ENCODE results near the gene KRTAP4-12.

DNA sequence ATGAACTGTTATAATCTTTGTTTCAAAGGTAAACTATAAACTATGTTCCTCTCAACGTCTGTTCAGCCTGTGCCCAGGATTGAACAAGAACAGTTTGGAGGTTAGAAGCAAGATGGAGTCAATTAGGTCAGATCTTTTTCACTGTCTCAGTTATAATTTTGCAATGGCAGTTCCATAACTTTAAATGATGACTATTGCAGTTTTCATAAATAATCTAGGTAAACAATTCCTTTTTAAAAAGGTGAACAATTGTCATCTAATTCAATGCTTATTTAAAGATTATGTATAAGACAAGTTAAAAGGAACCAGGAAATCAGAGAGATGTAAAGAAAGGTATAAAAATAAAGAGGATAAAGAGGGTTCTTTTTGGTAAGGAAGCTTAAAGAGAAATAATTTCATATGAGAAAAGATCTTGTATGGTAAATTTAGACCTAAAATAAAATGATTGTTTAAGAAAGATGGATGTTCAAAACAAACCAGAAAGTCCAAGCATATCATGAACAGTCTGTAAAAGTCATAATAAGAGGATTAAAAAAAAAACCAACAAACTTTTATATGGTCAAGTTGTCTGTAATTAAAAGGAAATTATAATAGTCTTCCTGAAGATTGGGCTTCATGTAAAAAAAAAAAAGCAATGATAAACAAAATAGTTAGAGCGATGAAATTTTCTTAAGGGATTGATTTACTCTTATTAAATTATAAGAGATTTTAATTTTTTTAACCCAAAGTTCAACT, 12.7 kb downstream of the KRTAP4-12 start:
- TF ChIP-seq, protein P1, sequence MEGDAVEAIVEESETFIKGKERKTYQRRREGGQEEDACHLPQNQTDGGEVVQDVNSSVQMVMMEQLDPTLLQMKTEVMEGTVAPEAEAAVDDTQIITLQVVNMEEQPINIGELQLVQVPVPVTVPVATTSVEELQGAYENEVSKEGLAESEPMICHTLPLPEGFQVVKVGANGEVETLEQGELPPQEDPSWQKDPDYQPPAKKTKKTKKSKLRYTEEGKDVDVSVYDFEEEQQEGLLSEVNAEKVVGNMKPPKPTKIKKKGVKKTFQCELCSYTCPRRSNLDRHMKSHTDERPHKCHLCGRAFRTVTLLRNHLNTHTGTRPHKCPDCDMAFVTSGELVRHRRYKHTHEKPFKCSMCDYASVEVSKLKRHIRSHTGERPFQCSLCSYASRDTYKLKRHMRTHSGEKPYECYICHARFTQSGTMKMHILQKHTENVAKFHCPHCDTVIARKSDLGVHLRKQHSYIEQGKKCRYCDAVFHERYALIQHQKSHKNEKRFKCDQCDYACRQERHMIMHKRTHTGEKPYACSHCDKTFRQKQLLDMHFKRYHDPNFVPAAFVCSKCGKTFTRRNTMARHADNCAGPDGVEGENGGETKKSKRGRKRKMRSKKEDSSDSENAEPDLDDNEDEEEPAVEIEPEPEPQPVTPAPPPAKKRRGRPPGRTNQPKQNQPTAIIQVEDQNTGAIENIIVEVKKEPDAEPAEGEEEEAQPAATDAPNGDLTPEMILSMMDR (IDR thresholded peaks at IDR 0.05): no peak
- TF ChIP-seq POLR2A (IDR thresholded peaks at IDR 0.05): no peak

All from suprapubic skin (tissue), 3 donors.